Neural crest cell (in vitro differentiated cells): ENCODE results near the gene KCTD10. TPM values are rescaled to one million over a fixed set of nuclear protein-coding genes. Genes with fewer than 3 reads are reported as not detected.

ENCODE experiments used
- DNase-seq: peaks from one replicate; pipeline ENCODE4 v3.0.0; 2021; ENCODE audit warnings: low read depth, mixed read lengths, low spot score
- H3K27ac Mint-ChIP-seq: one replicate; pipeline ENCODE4 v1.8.0; 2021; ENCODE audit warnings: mild to moderate bottlenecking, mixed read lengths; ENCODE audit not compliant: unreplicated experiment
- H3K27me3 Mint-ChIP-seq: 2 replicates; pipeline ENCODE4 v1.8.0; 2021; ENCODE audit warnings: low read depth, mild to moderate bottlenecking, mixed read lengths
- H3K36me3 Mint-ChIP-seq: 2 replicates; pipeline ENCODE4 v1.8.0; 2021; ENCODE audit warnings: low read depth, mild to moderate bottlenecking, mixed read lengths
- H3K4me1 Mint-ChIP-seq: 2 replicates; pipeline ENCODE4 v1.8.0; 2021; ENCODE audit warnings: mixed read lengths
- H3K4me3 Mint-ChIP-seq: one replicate; pipeline ENCODE4 v1.8.0; 2021; ENCODE audit warnings: mild to moderate bottlenecking, mixed read lengths
- H3K9me3 Mint-ChIP-seq: 2 replicates; pipeline ENCODE4 v1.8.0; 2021; ENCODE audit warnings: mixed read lengths
- CTCF ChIP-seq: fragments of 200-600 bp; sonication (generic); conservative IDR thresholded peaks from 2 replicates; pipeline ENCODE4 v1.5.0; 2021; ENCODE audit warnings: antibody characterized with exemption, mild to moderate bottlenecking
- total RNA-seq: library from RNA; stranded (reverse); gene quantifications from 2 replicates; pipeline ENCODE4 v1.2.1, GENCODE V29; 2021

Gene KCTD10
- total RNA-seq, 1 donor from 2014 or later: 66.4 TPM

- peak overlapping the region; percentile 77 for H3K27ac Mint-ChIP-seq
- no peak for TF ChIP-seq CTCF
- DNase-seq: no peak
- no peaks in the 10 kb centered on the region for H3K4me1 Mint-ChIP-seq
- no peaks in the 10 kb centered on the region for H3K9me3 Mint-ChIP-seq
- H3K36me3 Mint-ChIP-seq: no peaks in the 10 kb centered on the region
- H3K4me3 Mint-ChIP-seq: no peak overlapping the region
- H3K27me3 Mint-ChIP-seq: no peaks in the 10 kb centered on the region
These were observed 28.3 kb downstream of the KCTD10 start for GRCh38 chr12:109448707-109449390.

GRCh38 chr12:109448272-109448671 is 28.8 kb downstream of the KCTD10 start:
- no peak for TF ChIP-seq CTCF
- Mint-ChIP-seq H3K27ac (peak overlapping the region; percentile 77), H3K36me3 (no peaks in the 10 kb centered on the region), H3K9me3 (no peaks in the 10 kb centered on the region), H3K4me1 (no peaks in the 10 kb centered on the region), H3K4me3 (no peak overlapping the region), H3K27me3 (no peaks in the 10 kb centered on the region)
- DNase-seq: no peak

GRCh38 chr12:109447482-109447881 is 29.6 kb downstream of the KCTD10 start:
- H3K9me3 Mint-ChIP-seq: no peaks in the 10 kb centered on the region
- no peak for TF ChIP-seq CTCF
- H3K27me3 Mint-ChIP-seq: no peaks in the 10 kb centered on the region
- no peaks in the 10 kb centered on the region for H3K4me1 Mint-ChIP-seq
- no peak for DNase-seq
- no peaks in the 10 kb centered on the region for H3K36me3 Mint-ChIP-seq
- H3K4me3 Mint-ChIP-seq: no peak overlapping the region
- no peak overlapping the region for H3K27ac Mint-ChIP-seq

- DNase-seq: no peak
- Mint-ChIP-seq H3K27ac (no peak overlapping the region), H3K36me3 (no peaks in the 10 kb centered on the region), H3K4me1 (no peaks in the 10 kb centered on the region), H3K4me3 (no peak overlapping the region), H3K9me3 (no peaks in the 10 kb centered on the region), H3K27me3 (no peaks in the 10 kb centered on the region)
- TF ChIP-seq CTCF: no peak
These were observed 30.2 kb downstream of the KCTD10 start for GRCh38 chr12:109446869-109447268.

GRCh38 chr12:109445191-109445609 is 31.9 kb downstream of the KCTD10 start:
- H3K4me1 Mint-ChIP-seq: peaks cover 4% of the 10 kb centered on the region
- DNase-seq: no peak
- TF ChIP-seq CTCF: no peak
- no peaks in the 10 kb centered on the region for H3K9me3 Mint-ChIP-seq
- no peaks in the 10 kb centered on the region for H3K27me3 Mint-ChIP-seq
- H3K27ac Mint-ChIP-seq: no peak overlapping the region
- H3K4me3 Mint-ChIP-seq: no peak overlapping the region
- no peaks in the 10 kb centered on the region for H3K36me3 Mint-ChIP-seq
